Activated naive CD8-positive, alpha-beta T cell treated with anti-CD3 and anti-CD28 coated beads for 36 hours (primary cell): ENCODE measurements around the gene GRK7. TPM values are rescaled to one million over a fixed set of nuclear protein-coding genes. Genes with fewer than 3 reads are reported as not detected.
"Not testable (repeated sequence)": the region's sequence is repeated elsewhere in the genome, so short reads cannot be mapped to it uniquely, and the experiment has no call there.

Experiments used
- DNase-seq: peaks from one replicate; pipeline ENCODE4 v3.0.0; 2021
- H3K27ac Mint-ChIP-seq: one replicate; pipeline ENCODE4 v1.8.0; 2022; ENCODE audit warnings: mild to moderate bottlenecking, moderate library complexity, mixed read lengths
- H3K27me3 Mint-ChIP-seq: one replicate; pipeline ENCODE4 v1.8.0; 2022; ENCODE audit warnings: mild to moderate bottlenecking, mixed read lengths
- H3K36me3 Mint-ChIP-seq: one replicate; pipeline ENCODE4 v1.8.0; 2021; ENCODE audit warnings: mild to moderate bottlenecking, mixed read lengths
- H3K4me1 Mint-ChIP-seq: one replicate; pipeline ENCODE4 v1.8.0; 2021; ENCODE audit warnings: mixed read lengths
- H3K4me3 Mint-ChIP-seq: one replicate; pipeline ENCODE4 v1.8.0; 2022; ENCODE audit warnings: mild to moderate bottlenecking, moderate library complexity, mixed read lengths
- H3K9me3 Mint-ChIP-seq: one replicate; pipeline ENCODE4 v1.8.0; 2022; ENCODE audit warnings: mixed read lengths
- total RNA-seq, 2 experiments: library from RNA; stranded (reverse); gene quantifications; one replicate each; pipeline ENCODE4 v1.2.3, GENCODE V29; 2021

The GRK7 gene
- total RNA-seq, 2 experiments from 2014 or later = not detected

DNA sequence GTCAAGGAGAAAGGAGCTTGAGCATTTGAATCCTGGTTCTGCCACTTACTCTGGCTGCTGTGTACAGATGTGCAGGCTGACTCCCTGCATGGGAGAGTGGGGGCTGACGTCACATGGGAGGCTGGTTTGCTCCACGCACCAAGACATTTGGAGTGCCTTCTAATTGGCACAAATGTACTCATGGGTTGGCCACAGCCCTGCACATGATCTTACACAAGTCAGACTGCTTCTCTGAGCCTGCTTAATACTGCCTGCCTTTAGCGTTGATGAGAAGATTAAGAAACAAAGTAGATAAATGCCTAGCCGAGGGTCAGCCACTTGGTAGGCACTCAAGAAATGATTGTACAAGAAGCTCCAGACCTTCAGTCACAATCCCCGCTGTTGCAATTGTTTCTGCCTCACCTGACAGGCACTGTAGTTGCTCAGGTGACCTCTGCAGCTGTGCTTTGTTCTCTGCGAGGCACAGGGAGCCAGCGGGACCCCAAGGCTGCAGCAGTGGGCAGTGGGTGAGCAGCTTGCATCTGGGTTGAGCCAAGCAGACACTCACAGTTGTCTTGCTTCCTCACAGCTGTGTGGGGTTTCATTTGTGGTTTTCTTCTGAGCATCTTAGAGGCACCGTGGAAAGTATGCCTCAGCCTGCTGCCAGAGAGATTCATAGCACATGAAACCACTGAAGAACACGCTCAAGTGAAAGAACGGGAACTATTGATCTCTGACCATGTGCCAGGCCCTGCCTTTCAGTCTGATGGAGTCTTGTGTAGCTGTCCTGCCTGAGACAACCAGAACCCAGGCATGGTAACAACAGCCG lies 33.1 kb downstream of the GRK7 start:
- Mint-ChIP-seq H3K4me3 (peak overlapping the region; percentile 82), H3K4me1 (peaks cover 39% of the 10 kb centered on the region), H3K27ac (peak overlapping the region; percentile 98), H3K27me3 (no peaks in the 10 kb centered on the region), H3K36me3 (no peaks in the 10 kb centered on the region), H3K9me3 (no peaks in the 10 kb centered on the region)
- DNase-seq = peak; percentile 84

DNA sequence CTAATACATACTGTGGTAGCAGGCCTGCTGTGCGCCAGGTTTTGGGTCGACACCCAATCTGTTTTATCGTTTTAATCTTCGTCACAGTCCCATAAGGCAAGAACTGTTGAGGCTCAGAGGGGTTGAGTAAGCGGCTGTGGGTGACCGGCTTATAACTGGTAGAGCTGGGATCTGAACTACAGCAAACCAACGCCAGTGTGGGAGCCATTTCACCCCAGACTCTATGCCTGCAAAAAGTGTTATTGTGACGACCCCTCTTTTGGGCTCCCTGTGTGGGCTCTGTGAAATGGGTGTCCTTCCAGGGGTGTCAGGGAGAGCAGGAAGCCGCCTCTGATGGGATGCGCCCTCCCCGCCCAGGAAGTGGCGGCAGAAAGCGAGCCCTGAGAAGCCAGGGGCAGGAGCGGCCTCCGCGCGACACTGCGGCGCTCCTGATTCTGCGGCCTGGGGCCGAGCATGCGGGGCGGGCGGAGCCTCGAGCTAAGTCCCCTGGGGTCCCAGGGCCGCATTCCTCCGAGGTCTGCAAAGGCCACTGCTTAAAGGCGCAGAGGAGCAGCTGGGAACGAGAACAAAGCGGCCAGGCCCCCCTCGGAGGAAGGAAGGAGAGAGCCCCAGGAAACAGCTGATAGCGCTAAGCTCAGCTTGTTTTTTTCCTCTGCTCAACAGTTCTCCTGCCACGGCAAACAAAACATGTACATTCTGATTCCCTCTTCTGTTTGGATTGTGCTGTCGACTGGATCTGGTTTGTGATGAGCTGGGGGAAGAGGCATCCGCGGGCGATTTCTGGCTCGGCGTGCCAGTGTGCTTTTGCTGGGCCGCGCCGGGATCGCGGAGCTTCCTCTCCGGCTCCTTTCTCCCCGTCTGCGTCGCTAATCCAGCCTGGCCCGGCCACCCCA lies 33.9 kb downstream of the GRK7 start:
- no peaks in the 10 kb centered on the region for H3K9me3 Mint-ChIP-seq
- H3K27me3 Mint-ChIP-seq = no peaks in the 10 kb centered on the region
- peak; percentile 55 for DNase-seq
- peaks cover 39% of the 10 kb centered on the region for H3K4me1 Mint-ChIP-seq
- peak overlapping the region; percentile 98 for H3K27ac Mint-ChIP-seq
- no peaks in the 10 kb centered on the region for H3K36me3 Mint-ChIP-seq
- peak overlapping the region; percentile 82 for H3K4me3 Mint-ChIP-seq

GRCh38 chr3:141797819-141798447 lies 34.7 kb downstream of the GRK7 start:
- peaks cover 39% of the 10 kb centered on the region for H3K4me1 Mint-ChIP-seq
- peak overlapping the region; percentile 98 for H3K27ac Mint-ChIP-seq
- DNase-seq = no peak
- peak overlapping the region; percentile 82 for H3K4me3 Mint-ChIP-seq
- no peaks in the 10 kb centered on the region for H3K9me3 Mint-ChIP-seq
- no peaks in the 10 kb centered on the region for H3K27me3 Mint-ChIP-seq
- no peaks in the 10 kb centered on the region for H3K36me3 Mint-ChIP-seq

DNA sequence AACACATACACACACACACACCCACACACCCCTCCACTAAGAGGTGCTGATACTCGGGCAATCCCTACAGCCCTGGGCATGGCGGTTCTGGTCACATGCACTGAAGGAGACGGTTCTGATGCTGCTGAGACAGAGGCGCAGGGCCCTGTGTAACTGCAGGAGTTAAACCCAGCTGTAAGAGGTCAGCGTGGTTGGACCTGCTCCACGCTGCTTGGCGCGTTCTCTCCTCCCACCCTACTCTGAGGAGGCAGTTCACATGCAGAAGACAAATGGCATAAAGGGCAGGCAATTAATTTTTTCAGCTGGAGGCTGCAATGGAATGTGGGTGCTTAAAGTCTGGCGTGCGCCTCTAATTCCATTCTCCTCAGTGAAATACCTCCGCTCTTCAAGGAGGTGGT lies 35.2 kb downstream of the GRK7 start:
- H3K27me3 Mint-ChIP-seq = no peaks in the 10 kb centered on the region
- no peak overlapping the region for H3K4me3 Mint-ChIP-seq
- H3K27ac Mint-ChIP-seq = no peak overlapping the region
- H3K36me3 Mint-ChIP-seq = no peaks in the 10 kb centered on the region
- no peak for DNase-seq
- no peaks in the 10 kb centered on the region for H3K9me3 Mint-ChIP-seq
- peaks cover 39% of the 10 kb centered on the region for H3K4me1 Mint-ChIP-seq

- Mint-ChIP-seq H3K27me3 (no peaks in the 10 kb centered on the region), H3K36me3 (no peaks in the 10 kb centered on the region), H3K9me3 (no peaks in the 10 kb centered on the region), H3K4me3 (no peak overlapping the region), H3K27ac (no peak overlapping the region), H3K4me1 (peaks cover 7% of the 10 kb centered on the region)
- DNase-seq = no peak
These were observed 39.3 kb downstream of the GRK7 start for GRCh38 chr3:141802316-141803077.

DNA sequence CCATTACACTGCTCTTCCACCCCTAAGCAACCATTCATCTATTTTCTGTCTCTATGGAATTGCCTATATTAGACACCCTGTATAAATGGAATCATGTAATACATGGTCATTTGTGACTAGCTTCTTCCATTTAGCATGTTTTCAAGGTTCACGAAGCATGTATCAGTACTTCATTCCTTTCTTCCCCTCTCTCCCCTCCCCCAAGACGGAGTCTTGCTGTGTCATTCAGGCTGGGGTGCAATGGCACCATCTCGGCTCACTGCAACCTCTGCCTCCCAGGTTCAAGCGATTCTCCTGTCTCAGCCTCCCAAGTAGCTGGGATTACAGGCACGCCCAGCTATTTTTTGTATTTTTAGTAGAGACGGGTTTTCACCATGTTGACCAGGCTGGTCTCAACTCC lies 40.3 kb downstream of the GRK7 start:
- not testable (repeated sequence) for H3K9me3 Mint-ChIP-seq, DNase-seq, H3K36me3 Mint-ChIP-seq, H3K4me3 Mint-ChIP-seq, H3K27me3 Mint-ChIP-seq, H3K27ac Mint-ChIP-seq, H3K4me1 Mint-ChIP-seq

DNA sequence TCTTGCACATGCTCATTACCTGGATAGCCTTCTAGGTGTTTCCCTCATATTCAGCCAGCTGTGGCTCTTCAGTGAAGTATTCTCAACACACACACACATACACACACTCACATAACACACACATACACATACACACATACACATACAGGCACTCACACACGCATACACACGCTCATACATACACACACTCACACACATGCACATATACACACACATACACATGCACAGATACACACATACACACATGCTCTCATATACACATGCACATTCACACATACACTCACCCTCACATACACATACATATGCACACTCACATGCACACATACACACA lies 41.2 kb downstream of the GRK7 start:
- Mint-ChIP-seq H3K36me3 (no peaks in the 10 kb centered on the region), H3K27ac (no peak overlapping the region), H3K27me3 (no peaks in the 10 kb centered on the region), H3K4me3 (no peak overlapping the region), H3K9me3 (no peaks in the 10 kb centered on the region), H3K4me1 (no peaks in the 10 kb centered on the region)
- DNase-seq = no peak

- Mint-ChIP-seq H3K9me3 (no peaks in the 10 kb centered on the region), H3K27ac (no peak overlapping the region), H3K4me1 (no peaks in the 10 kb centered on the region), H3K27me3 (no peaks in the 10 kb centered on the region), H3K4me3 (no peak overlapping the region), H3K36me3 (no peaks in the 10 kb centered on the region)
- no peak for DNase-seq
These were observed 41.8 kb downstream of the GRK7 start for GRCh38 chr3:141804778-141805639.

DNA sequence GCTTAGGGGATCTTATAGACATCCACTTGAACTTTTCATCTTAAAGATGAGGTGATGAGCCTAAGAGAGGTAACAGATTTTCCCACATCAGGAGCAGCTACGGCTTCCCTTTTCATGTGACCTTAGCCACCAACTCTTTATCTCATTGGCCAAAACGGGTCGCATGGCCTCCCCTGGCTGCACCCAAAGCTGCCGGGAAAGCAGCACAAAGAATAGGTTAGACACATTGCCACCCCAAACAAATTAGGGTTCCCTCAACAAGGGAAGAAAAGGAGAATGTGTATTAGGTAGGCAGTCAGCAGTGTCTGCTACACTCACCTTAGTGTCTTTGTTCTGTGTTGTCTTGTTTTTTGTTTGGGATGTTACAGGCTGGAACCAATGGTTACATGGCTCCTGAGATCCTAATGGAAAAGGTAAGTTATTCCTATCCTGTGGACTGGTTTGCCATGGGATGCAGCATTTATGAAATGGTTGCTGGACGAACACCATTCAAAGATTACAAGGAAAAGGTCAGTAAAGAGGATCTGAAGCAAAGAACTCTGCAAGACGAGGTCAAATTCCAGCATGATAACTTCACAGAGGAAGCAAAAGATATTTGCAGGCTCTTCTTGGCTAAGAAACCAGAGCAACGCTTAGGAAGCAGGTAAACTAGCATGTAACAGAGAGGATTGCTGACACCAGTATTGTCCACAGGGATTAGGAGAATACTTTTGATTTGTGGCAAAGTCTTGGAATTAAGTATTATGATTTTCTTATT lies 44.2 kb downstream of the GRK7 start:
- Mint-ChIP-seq H3K27me3 (no peaks in the 10 kb centered on the region), H3K27ac (no peak overlapping the region), H3K4me1 (no peaks in the 10 kb centered on the region), H3K9me3 (no peaks in the 10 kb centered on the region), H3K4me3 (no peak overlapping the region), H3K36me3 (no peaks in the 10 kb centered on the region)
- no peak for DNase-seq

- Mint-ChIP-seq H3K4me3 (no peak overlapping the region), H3K9me3 (no peaks in the 10 kb centered on the region), H3K4me1 (no peaks in the 10 kb centered on the region), H3K27ac (no peak overlapping the region), H3K27me3 (no peaks in the 10 kb centered on the region), H3K36me3 (no peaks in the 10 kb centered on the region)
- no peak for DNase-seq
These were observed 45.4 kb downstream of the GRK7 start for GRCh38 chr3:141808586-141808985.

- DNase-seq = no peak
- Mint-ChIP-seq H3K27ac (no peak overlapping the region), H3K36me3 (no peaks in the 10 kb centered on the region), H3K4me3 (no peak overlapping the region), H3K9me3 (peaks cover 2% of the 10 kb centered on the region), H3K27me3 (no peaks in the 10 kb centered on the region), H3K4me1 (no peaks in the 10 kb centered on the region)
These were observed 47.0 kb downstream of the GRK7 start for GRCh38 chr3:141810161-141810560.

DNA sequence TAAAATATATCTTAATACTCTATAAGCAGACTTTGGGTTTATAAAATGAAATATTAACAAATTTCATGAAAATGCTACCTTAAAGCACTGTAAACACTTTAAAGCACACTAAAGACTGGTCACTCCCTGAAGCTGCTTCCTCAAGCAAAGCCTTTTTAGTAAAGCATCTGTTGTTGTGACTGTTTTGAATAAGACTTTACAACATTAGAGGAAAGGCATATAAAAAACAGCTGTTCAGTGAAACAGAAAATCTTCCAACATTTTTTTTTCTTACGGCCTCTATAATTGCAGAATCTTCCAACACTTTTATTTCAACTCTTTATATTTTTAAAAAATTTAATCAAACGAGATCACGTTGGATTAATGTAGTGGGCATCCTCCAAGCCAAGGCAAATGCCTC lies 48.1 kb downstream of the GRK7 start:
- no peak overlapping the region for H3K27ac Mint-ChIP-seq
- no peaks in the 10 kb centered on the region for H3K36me3 Mint-ChIP-seq
- peaks cover 9% of the 10 kb centered on the region for H3K9me3 Mint-ChIP-seq
- DNase-seq = no peak
- no peaks in the 10 kb centered on the region for H3K4me1 Mint-ChIP-seq
- H3K27me3 Mint-ChIP-seq = no peaks in the 10 kb centered on the region
- H3K4me3 Mint-ChIP-seq = no peak overlapping the region

- Mint-ChIP-seq H3K27ac (no peak overlapping the region), H3K4me1 (peaks cover 2% of the 10 kb centered on the region), H3K9me3 (peaks cover 9% of the 10 kb centered on the region), H3K27me3 (peaks cover 6% of the 10 kb centered on the region), H3K4me3 (no peak overlapping the region), H3K36me3 (no peaks in the 10 kb centered on the region)
- no peak for DNase-seq
These were observed 48.9 kb downstream of the GRK7 start for GRCh38 chr3:141812084-141812483.
